A549 (cell line): ENCODE results near the gene SLC16A1. TPM values are rescaled to one million over a fixed set of nuclear protein-coding genes. Genes with fewer than 3 reads are reported as not detected.

Experiments used
- ATAC-seq, 2 experiments: fragments of 200-7000 bp in 1 of 2; fragments of >200 bp in 1 of 2; cut with Nextera tagmentation in 1 of 2; cut with Tn5 transposase in 1 of 2; 3 replicates each; pipeline versions ENCODE4 v1.8.0 to v1.9.1; 2018 to 2020; ENCODE audit warnings: mild to moderate bottlenecking in 1 of 2, moderate library complexity in 1 of 2
- CTCF ChIA-PET: fragments of 300-600 bp; sonication (Branson Sonifier 250); formaldehyde crosslinking; extraction: SDS; loops from one replicate; lab custom pipeline; 2021; ENCODE audit warnings: antibody characterized with exemption, inconsistent platforms; lab: Yijun Ruan, JAX
- POLR2A ChIA-PET: fragments of 350-600 bp; formaldehyde crosslinking; extraction: SDS; loops from one replicate; lab custom pipeline; 2021; ENCODE audit warnings: antibody characterized with exemption, inconsistent platforms; lab: Yijun Ruan, JAX
- DNase-seq, 2 experiments: peaks; one replicate each; pipeline versions ENCODE4 v3.0.0 to v3.0.0-alpha.2; 2011 to 2016; ENCODE audit warnings: low read depth in 1 of 2, low spot score in 1 of 2
- FAIRE-seq: peaks from 2 replicates; lab custom pipeline; 2011; peaks lifted over from hg19 to GRCh38; lab: Jason Lieb, UNC
- H3K27ac ChIP-seq, 2 experiments: fragments of >200 bp; sonication (Bioruptor Twin); formaldehyde crosslinking; 3 replicates each; pipeline ENCODE4 v1.5.1; 2016 to 2017
- H3K4me1 ChIP-seq: fragments of >200 bp; sonication (Bioruptor Twin); formaldehyde crosslinking; 3 replicates; pipeline ENCODE4 v1.6.1; 2016
- H3K4me2 ChIP-seq: fragments of >200 bp; sonication (Bioruptor Twin); formaldehyde crosslinking; 3 replicates; pipeline ENCODE4 v1.6.1; 2016
- H3K4me3 ChIP-seq: fragments of >200 bp; sonication (Bioruptor Twin); formaldehyde crosslinking; 3 replicates; pipeline ENCODE4 v1.5.1; 2016
- H3K9me3 ChIP-seq: fragments of >200 bp; sonication (Bioruptor Twin); formaldehyde crosslinking; 3 replicates; pipeline ENCODE4 v1.6.1; 2016
- CBX2 ChIP-seq: fragments of 200-600 bp; sonication (generic); IDR thresholded peaks from 2 replicates; pipeline ENCODE4 v1.6.1; 2016; ENCODE audit warnings: low read depth, mild to moderate bottlenecking, borderline replicate concordance
- CHD2 ChIP-seq: fragments of 150-350 bp; IDR thresholded peaks from 2 replicates; pipeline ENCODE4 v1.6.1; 2014; ENCODE audit warnings: low read length; ENCODE audit not compliant: partially characterized antibody
- CHD4 ChIP-seq: fragments of 200-600 bp; sonication (generic); IDR thresholded peaks from 2 replicates; pipeline ENCODE4 v1.6.1; 2016; ENCODE audit warnings: antibody characterized with exemption, mild to moderate bottlenecking, borderline replicate concordance
- EHF ChIP-seq: fragments of 250-450 bp; sonication (Bioruptor Pico); IDR thresholded peaks from 2 replicates; pipeline ENCODE4 v1.5.0; 2020; ENCODE audit warnings: mild to moderate bottlenecking
- ESRRA ChIP-seq: fragments of 150-350 bp; IDR thresholded peaks from 2 replicates; pipeline ENCODE4 v1.6.1; 2014; ENCODE audit warnings: mild to moderate bottlenecking, low read length, borderline replicate concordance
- FOSL2 ChIP-seq, 2 experiments: fragments of 450-650 bp in 1 of 2; fragments of >200 bp in 1 of 2; sonication (Bioruptor Twin) in 1 of 2; formaldehyde crosslinking; IDR thresholded peaks; 2 replicates each; pipeline versions ENCODE4 v1.5.0 to v1.6.1; 2016 to 2020; ENCODE audit warnings: mild to moderate bottlenecking in 1 of 2, moderate library complexity in 1 of 2
- FOXS1 ChIP-seq: fragments of 250-450 bp; sonication (Bioruptor Pico); IDR thresholded peaks from 2 replicates; pipeline ENCODE4 v1.5.0; 2020; ENCODE audit warnings: mild to moderate bottlenecking, moderate library complexity
- GATA3 ChIP-seq: IDR thresholded peaks from 2 replicates; pipeline ENCODE4 v1.6.1; 2012; ENCODE audit warnings: borderline replicate concordance
- HOXB13 ChIP-seq: fragments of 250-450 bp; sonication (Bioruptor Pico); IDR thresholded peaks from 2 replicates; pipeline ENCODE4 v1.5.0; 2020; ENCODE audit warnings: low read depth, mild to moderate bottlenecking, moderate library complexity
- HOXB5 ChIP-seq: fragments of 250-450 bp; sonication (Bioruptor Pico); IDR thresholded peaks from 2 replicates; pipeline ENCODE4 v1.5.0; 2020; ENCODE audit warnings: mild to moderate bottlenecking, moderate library complexity
- KDM1A ChIP-seq: fragments of 200-600 bp; sonication (generic); IDR thresholded peaks from 2 replicates; pipeline ENCODE4 v1.6.1; 2016; ENCODE audit warnings: low read depth, mild to moderate bottlenecking
- KDM5A ChIP-seq: fragments of 200-600 bp; sonication (generic); IDR thresholded peaks from 2 replicates; pipeline ENCODE4 v1.6.1; 2016; ENCODE audit warnings: antibody characterized with exemption, mild to moderate bottlenecking
- MAFK ChIP-seq: fragments of 450-650 bp; IDR thresholded peaks from 2 replicates; pipeline ENCODE4 v1.6.1; 2014; ENCODE audit not compliant: partially characterized antibody
- PHF8 ChIP-seq: fragments of 200-600 bp; sonication (generic); IDR thresholded peaks from 2 replicates; pipeline ENCODE4 v1.6.1; 2016; ENCODE audit warnings: low read depth, mild to moderate bottlenecking, antibody characterized with exemption, moderate library complexity, borderline replicate concordance
- TFCP2L1 ChIP-seq: fragments of 250-450 bp; sonication (Bioruptor Pico); IDR thresholded peaks from 2 replicates; pipeline ENCODE4 v1.5.0; 2021; ENCODE audit warnings: mild to moderate bottlenecking
- TP53 ChIP-seq: fragments of 250-450 bp; sonication (Bioruptor Pico); IDR thresholded peaks from 2 replicates; pipeline ENCODE4 v1.5.0; 2021; ENCODE audit warnings: mild to moderate bottlenecking, moderate library complexity
- ZC3H11A ChIP-seq: fragments of 450-650 bp; IDR thresholded peaks from 2 replicates; pipeline ENCODE4 v1.6.1; 2014; ENCODE audit warnings: antibody characterized with exemption, mild to moderate bottlenecking
- ZNF302 ChIP-seq: fragments of 250-450 bp; sonication (Bioruptor Pico); IDR thresholded peaks from 2 replicates; pipeline ENCODE4 v1.9.0; 2021; ENCODE audit warnings: inconsistent platforms, mild to moderate bottlenecking, moderate library complexity
- ZSCAN20 ChIP-seq: fragments of 250-450 bp; sonication (Bioruptor Pico); IDR thresholded peaks from 2 replicates; pipeline ENCODE4 v1.8.0; 2022; ENCODE audit warnings: mild to moderate bottlenecking, moderate library complexity
- WGBS: methylation state at CpG from one replicate; pipeline ENCODE4 v1.1.6; 2017; ENCODE audit errors: missing lambda C conversion rate; 5-methylcytosine and 5-hydroxymethylcytosine counted together
- polyA plus RNA-seq, 4 experiments: library from polyadenylated mRNA; depleted of rRNA in 3 of 4; stranded (reverse); fragments of >200 nt; fragmentation: RNase III in 1 of 4; extraction: RNeasy Plus Mini Kit Qiagen cat#74134 plus additional on column Dnase treatment in 1 of 4; gene quantifications; 2 replicates in 3 of 4; 3 replicates in 1 of 4; pipeline ENCODE4 v1.2.3, GENCODE V29; 2011 to 2017
- TF ChIP-seq, protein P1 (sequence below): fragments of 150-350 bp; IDR thresholded peaks from 2 replicates; pipeline ENCODE4 v1.6.1; 2014; ENCODE audit warnings: low read depth, mild to moderate bottlenecking, low read length
- TF ChIP-seq, protein P2 (sequence below): fragments of 250-450 bp; sonication (Bioruptor Pico); IDR thresholded peaks from 2 replicates; pipeline ENCODE4 v1.5.0; 2021; ENCODE audit warnings: mild to moderate bottlenecking, moderate library complexity, borderline replicate concordance
- TF ChIP-seq, protein P3 (sequence below): fragments of 200-600 bp; sonication (generic); IDR thresholded peaks from 2 replicates; pipeline ENCODE4 v1.6.1; 2016; ENCODE audit warnings: antibody characterized with exemption, mild to moderate bottlenecking, moderate library complexity
- TF ChIP-seq, protein P4 (sequence below): IDR thresholded peaks from 2 replicates; pipeline ENCODE4 v1.6.1; 2012; ENCODE audit warnings: low read depth, borderline replicate concordance

SLC16A1 gene
- polyA plus RNA-seq, 2 of the 4 experiments (the other 2 are of a cell fraction): 42.7 to 70.2 TPM

DNA sequence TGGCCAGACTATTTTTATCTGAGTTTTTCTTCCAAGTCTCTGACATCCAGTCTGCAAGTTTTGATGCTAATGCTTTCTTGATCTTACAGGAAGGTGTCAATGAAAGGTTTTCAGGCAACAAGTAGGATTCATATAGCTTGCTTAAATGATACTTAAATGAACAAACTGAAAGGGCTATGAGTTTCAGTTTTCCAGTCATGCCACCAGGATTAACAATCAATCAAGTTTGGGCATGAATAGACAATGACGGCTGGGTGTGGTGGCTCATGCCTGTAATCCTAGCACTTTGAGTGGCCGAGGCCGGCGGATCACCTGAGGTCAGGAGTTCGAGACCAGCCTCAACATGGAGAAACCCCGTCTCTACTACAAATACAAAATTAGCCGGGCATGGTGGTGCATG lies 34.3 kb upstream of the SLC16A1 start:
- TF ChIP-seq TP53 (CRISPR knock-in tag): no peak
- TF ChIP-seq CHD2: no peak
- no peak for TF ChIP-seq ZNF302 (CRISPR knock-in tag)
- TF ChIP-seq, protein P1, sequence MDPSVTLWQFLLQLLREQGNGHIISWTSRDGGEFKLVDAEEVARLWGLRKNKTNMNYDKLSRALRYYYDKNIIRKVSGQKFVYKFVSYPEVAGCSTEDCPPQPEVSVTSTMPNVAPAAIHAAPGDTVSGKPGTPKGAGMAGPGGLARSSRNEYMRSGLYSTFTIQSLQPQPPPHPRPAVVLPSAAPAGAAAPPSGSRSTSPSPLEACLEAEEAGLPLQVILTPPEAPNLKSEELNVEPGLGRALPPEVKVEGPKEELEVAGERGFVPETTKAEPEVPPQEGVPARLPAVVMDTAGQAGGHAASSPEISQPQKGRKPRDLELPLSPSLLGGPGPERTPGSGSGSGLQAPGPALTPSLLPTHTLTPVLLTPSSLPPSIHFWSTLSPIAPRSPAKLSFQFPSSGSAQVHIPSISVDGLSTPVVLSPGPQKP: no peak
- no peak for TF ChIP-seq CBX2
- TF ChIP-seq PHF8: no peak
- no peak for TF ChIP-seq CHD4
- TF ChIP-seq KDM5A: no peak
- TF ChIP-seq FOXS1: no peak
- no peak for TF ChIP-seq FOSL2 (IDR thresholded peaks at IDR 0.05)
- no peak for TF ChIP-seq FOSL2 (CRISPR knock-in tag; IDR thresholded peaks at IDR 0.05)
- TF ChIP-seq, protein P2, sequence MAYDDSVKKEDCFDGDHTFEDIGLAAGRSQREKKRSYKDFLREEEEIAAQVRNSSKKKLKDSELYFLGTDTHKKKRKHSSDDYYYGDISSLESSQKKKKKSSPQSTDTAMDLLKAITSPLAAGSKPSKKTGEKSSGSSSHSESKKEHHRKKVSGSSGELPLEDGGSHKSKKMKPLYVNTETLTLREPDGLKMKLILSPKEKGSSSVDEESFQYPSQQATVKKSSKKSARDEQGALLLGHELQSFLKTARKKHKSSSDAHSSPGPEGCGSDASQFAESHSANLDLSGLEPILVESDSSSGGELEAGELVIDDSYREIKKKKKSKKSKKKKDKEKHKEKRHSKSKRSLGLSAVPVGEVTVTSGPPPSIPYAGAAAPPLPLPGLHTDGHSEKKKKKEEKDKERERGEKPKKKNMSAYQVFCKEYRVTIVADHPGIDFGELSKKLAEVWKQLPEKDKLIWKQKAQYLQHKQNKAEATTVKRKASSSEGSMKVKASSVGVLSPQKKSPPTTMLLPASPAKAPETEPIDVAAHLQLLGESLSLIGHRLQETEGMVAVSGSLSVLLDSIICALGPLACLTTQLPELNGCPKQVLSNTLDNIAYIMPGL (CRISPR knock-in tag): no peak
- no peak for TF ChIP-seq TFCP2L1
- TF ChIP-seq HOXB5 (CRISPR knock-in tag): no peak
- TF ChIP-seq ZC3H11A: no peak
- no peak for TF ChIP-seq GATA3
- TF ChIP-seq HOXB13 (CRISPR knock-in tag): no peak
- TF ChIP-seq ZSCAN20: no peak
- TF ChIP-seq, all 56 proteins: peak for 0
- ATAC-seq (no peak), FAIRE-seq (no peak), DNase-seq (no peak)
- Histone ChIP-seq H3K4me3 (no peak overlapping the region), H3K4me1 (no peaks in the 10 kb centered on the region), H3K27ac (no peak overlapping the region), H3K9me3 (no peaks in the 10 kb centered on the region), H3K4me2 (no peak overlapping the region)
- 92% methylated on average over 7 of the region's 7 CpGs for WGBS
- ChIA-PET POLR2A (no interaction called here), CTCF (no interaction called here)

DNA sequence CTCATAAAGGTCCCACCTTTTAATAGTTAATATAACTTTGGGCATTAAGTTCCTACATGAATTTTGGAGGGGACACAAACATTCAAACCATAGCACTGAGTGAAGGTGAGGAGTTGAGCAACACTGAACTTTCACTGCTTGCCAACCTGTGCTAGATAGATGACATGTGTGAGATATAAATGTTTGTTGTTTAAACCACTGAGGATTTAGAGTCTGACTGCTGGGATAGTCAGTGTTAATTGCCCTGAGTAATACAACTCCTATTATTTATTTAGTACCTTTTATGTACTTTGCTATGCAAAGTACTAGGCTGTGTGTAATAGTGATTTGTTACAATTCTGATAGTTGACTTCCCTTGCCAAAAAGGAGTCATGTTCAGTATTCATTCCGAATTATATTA lies 32.4 kb upstream of the SLC16A1 start:
- Histone ChIP-seq H3K9me3 (no peaks in the 10 kb centered on the region), H3K4me3 (no peak overlapping the region), H3K4me2 (no peak overlapping the region), H3K4me1 (no peaks in the 10 kb centered on the region), H3K27ac (no peak overlapping the region)
- TF ChIP-seq ESRRA: no peak
- TF ChIP-seq, protein P3, sequence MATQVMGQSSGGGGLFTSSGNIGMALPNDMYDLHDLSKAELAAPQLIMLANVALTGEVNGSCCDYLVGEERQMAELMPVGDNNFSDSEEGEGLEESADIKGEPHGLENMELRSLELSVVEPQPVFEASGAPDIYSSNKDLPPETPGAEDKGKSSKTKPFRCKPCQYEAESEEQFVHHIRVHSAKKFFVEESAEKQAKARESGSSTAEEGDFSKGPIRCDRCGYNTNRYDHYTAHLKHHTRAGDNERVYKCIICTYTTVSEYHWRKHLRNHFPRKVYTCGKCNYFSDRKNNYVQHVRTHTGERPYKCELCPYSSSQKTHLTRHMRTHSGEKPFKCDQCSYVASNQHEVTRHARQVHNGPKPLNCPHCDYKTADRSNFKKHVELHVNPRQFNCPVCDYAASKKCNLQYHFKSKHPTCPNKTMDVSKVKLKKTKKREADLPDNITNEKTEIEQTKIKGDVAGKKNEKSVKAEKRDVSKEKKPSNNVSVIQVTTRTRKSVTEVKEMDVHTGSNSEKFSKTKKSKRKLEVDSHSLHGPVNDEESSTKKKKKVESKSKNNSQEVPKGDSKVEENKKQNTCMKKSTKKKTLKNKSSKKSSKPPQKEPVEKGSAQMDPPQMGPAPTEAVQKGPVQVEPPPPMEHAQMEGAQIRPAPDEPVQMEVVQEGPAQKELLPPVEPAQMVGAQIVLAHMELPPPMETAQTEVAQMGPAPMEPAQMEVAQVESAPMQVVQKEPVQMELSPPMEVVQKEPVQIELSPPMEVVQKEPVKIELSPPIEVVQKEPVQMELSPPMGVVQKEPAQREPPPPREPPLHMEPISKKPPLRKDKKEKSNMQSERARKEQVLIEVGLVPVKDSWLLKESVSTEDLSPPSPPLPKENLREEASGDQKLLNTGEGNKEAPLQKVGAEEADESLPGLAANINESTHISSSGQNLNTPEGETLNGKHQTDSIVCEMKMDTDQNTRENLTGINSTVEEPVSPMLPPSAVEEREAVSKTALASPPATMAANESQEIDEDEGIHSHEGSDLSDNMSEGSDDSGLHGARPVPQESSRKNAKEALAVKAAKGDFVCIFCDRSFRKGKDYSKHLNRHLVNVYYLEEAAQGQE: no peak
- TF ChIP-seq MAFK: no peak
- TF ChIP-seq EHF (CRISPR knock-in tag): no peak
- TF ChIP-seq KDM1A: no peak
- TF ChIP-seq, protein P4, sequence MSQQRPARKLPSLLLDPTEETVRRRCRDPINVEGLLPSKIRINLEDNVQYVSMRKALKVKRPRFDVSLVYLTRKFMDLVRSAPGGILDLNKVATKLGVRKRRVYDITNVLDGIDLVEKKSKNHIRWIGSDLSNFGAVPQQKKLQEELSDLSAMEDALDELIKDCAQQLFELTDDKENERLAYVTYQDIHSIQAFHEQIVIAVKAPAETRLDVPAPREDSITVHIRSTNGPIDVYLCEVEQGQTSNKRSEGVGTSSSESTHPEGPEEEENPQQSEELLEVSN: no peak
- WGBS: 93% methylated on average over 1 of the region's 1 CpG
- FAIRE-seq (no peak), DNase-seq (no peak), ATAC-seq (no peak)
- ChIA-PET CTCF (no interaction called here), POLR2A (no interaction called here)
